Activated T-helper 17 cell treated with anti-CD3 and anti-CD28 coated beads, Interleukin-2, amount 50 U/mL, for 72 hours (primary cell): ENCODE measurements around the gene CELSR1. TPM values are rescaled to one million over a fixed set of nuclear protein-coding genes. Genes with fewer than 3 reads are reported as not detected.

ENCODE experiments used
- ATAC-seq: fragments of 150-1000 bp; cut with Tn5 transposase; replicated peaks from 2 replicates; pipeline ENCODE4 v1.10.0; 2021; ENCODE audit warnings: mild to moderate bottlenecking, moderate library complexity
- H3K27ac Mint-ChIP-seq: one replicate; pipeline ENCODE4 v1.8.0; 2022; ENCODE audit warnings: mixed read lengths
- H3K27me3 Mint-ChIP-seq: one replicate; pipeline ENCODE4 v1.8.0; 2022; ENCODE audit warnings: mixed read lengths
- H3K36me3 Mint-ChIP-seq: one replicate; pipeline ENCODE4 v1.8.0; 2022; ENCODE audit warnings: low read depth, mild to moderate bottlenecking, mixed read lengths
- H3K4me1 Mint-ChIP-seq: one replicate; pipeline ENCODE4 v1.8.0; 2022; ENCODE audit warnings: mixed read lengths
- H3K4me3 Mint-ChIP-seq: one replicate; pipeline ENCODE4 v1.8.0; 2022; ENCODE audit warnings: mild to moderate bottlenecking, mixed read lengths
- H3K9me3 Mint-ChIP-seq: one replicate; pipeline ENCODE4 v1.8.0; 2022; ENCODE audit warnings: mixed read lengths
- total RNA-seq, 2 donors: library from RNA; stranded (reverse); gene quantifications; one replicate each; pipeline ENCODE4 v1.2.3, GENCODE V29; 2022

The CELSR1 gene
- total RNA-seq, 2 donors from 2014 or later, result 0.32 to 0.48 TPM

DNA sequence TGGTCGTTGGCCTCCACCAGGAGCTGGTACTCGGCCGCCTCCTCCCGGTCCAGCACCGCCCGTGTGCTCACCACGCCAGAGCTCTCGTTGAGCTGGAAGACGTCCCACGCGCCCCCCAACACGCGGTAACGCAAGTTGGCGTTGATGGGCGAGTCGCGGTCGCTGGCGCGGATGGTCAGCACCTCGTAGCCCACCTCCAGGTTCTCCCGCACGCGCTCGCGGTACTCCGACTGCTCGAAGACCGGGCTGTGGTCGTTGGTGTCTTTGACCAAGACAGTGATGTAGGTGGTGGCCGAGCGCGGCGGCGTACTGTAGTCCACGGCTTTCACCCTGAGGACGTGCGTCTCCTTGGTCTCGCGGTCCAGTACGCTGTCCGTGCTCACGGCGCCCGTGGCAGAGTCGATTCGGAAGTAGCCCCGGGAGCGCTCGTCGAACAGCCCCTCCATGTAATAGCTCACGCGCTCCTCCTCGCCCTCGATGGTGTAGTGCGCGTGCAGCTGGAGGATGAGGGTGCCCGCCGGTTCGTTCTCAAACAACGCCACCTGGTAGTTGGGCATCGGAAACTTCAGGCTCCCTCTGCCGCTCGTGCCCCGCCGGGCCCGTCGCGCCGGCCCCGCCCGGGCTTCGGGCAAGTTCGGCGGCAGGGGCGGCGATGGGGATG is 1.4 kb downstream of the CELSR1 start:
- no peak for ATAC-seq
- Mint-ChIP-seq H3K36me3 (no peaks in the 10 kb centered on the region), H3K27ac (no peak overlapping the region), H3K4me3 (no peak overlapping the region), H3K4me1 (no peaks in the 10 kb centered on the region), H3K27me3 (peaks cover 18% of the 10 kb centered on the region), H3K9me3 (no peaks in the 10 kb centered on the region)

DNA sequence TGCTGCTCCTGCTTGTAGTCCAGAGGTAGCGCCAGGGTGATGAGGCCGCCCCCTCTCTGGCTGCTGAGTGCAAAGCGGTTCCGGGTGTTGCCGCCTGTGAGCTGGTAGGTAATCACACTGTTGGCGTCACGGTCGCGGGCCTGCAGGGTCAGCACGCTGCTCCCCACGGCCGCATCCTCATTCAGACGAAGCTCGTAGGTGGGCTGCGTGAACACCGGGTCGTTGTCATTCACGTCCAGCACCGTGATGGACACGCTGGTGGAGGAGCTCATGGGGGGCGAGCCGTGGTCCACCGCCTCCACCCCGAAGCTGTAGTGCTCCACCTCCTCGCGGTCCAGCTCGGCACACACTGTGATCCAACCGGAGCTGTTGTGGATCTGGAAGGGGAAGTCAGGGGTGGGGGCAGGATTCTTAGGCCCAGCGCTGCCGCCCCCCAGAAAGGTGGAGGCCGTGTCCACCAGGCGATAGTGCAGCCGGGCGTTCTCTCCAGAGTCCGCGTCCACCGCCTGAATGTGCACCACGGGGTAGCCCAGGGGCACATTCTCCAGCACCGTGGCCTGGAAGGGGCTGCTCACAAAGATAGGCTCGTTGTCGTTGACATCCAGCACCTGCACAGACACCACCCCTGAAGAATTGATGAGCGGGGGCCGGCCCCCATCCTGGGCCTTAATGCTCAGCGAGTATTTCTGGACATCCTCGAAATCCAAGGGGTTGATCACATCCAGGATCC is 2.4 kb downstream of the CELSR1 start:
- no peak for ATAC-seq
- H3K4me3 Mint-ChIP-seq, result no peak overlapping the region
- H3K27me3 Mint-ChIP-seq, result peaks cover 18% of the 10 kb centered on the region
- no peaks in the 10 kb centered on the region for H3K36me3 Mint-ChIP-seq
- no peaks in the 10 kb centered on the region for H3K9me3 Mint-ChIP-seq
- no peaks in the 10 kb centered on the region for H3K4me1 Mint-ChIP-seq
- H3K27ac Mint-ChIP-seq, result no peak overlapping the region

- Mint-ChIP-seq H3K4me3 (no peak overlapping the region), H3K27ac (no peak overlapping the region), H3K9me3 (no peaks in the 10 kb centered on the region), H3K36me3 (no peaks in the 10 kb centered on the region), H3K27me3 (peaks cover 14% of the 10 kb centered on the region), H3K4me1 (no peaks in the 10 kb centered on the region)
- ATAC-seq, result no peak
Measured at GRCh38 chr22:46534177-46534776, 3.1 kb downstream of the CELSR1 start.

DNA sequence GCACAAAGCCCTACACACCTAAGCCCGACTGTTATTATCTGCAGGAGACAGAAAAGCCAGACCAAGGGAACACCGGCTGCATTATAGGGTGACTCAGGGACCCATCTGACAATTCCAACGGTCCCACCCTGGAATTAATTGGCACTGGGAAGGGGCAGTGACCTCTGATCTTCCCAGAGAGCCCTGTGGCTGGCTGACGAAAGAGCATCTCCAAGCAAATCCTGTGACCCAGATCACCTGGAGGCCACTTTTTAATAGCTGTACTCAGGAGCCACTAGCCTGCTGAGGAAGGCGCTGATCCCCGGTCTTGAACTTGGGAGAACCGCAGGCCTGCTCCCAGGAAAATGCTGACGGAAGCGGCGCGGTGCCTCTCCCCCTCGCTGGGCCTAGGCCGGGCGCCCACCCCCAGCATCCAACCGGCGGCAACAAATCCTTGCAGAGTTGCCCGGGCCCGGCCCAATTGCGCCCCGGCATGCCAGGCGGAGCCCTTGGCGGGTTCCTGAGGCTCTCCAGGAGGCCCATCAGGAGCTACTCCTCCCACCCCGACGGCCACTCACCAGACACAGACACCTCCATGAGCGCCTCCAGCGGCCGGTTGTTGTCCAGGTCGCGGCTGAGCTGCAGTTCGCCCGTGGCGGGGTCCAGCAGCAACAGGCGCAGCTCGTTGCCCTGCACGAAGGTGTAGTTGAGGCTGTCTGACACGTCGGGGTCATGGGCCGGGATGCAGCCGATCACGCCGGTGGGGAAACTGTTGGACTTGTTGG is 4.2 kb downstream of the CELSR1 start:
- no peak for ATAC-seq
- peaks cover 5% of the 10 kb centered on the region for H3K27me3 Mint-ChIP-seq
- no peaks in the 10 kb centered on the region for H3K9me3 Mint-ChIP-seq
- no peak overlapping the region for H3K27ac Mint-ChIP-seq
- no peaks in the 10 kb centered on the region for H3K36me3 Mint-ChIP-seq
- H3K4me1 Mint-ChIP-seq, result peaks cover 2% of the 10 kb centered on the region
- H3K4me3 Mint-ChIP-seq, result no peak overlapping the region

GRCh38 chr22:46532416-46532815 is 5.0 kb downstream of the CELSR1 start:
- no peak for ATAC-seq
- Mint-ChIP-seq H3K4me1 (peaks cover 6% of the 10 kb centered on the region), H3K27me3 (peaks cover 5% of the 10 kb centered on the region), H3K9me3 (no peaks in the 10 kb centered on the region), H3K27ac (no peak overlapping the region), H3K36me3 (no peaks in the 10 kb centered on the region), H3K4me3 (no peak overlapping the region)

GRCh38 chr22:46531581-46532175 is 5.7 kb downstream of the CELSR1 start:
- Mint-ChIP-seq H3K4me3 (no peak overlapping the region), H3K4me1 (peaks cover 6% of the 10 kb centered on the region), H3K36me3 (no peaks in the 10 kb centered on the region), H3K9me3 (no peaks in the 10 kb centered on the region), H3K27me3 (peaks cover 10% of the 10 kb centered on the region), H3K27ac (no peak overlapping the region)
- no peak for ATAC-seq

DNA sequence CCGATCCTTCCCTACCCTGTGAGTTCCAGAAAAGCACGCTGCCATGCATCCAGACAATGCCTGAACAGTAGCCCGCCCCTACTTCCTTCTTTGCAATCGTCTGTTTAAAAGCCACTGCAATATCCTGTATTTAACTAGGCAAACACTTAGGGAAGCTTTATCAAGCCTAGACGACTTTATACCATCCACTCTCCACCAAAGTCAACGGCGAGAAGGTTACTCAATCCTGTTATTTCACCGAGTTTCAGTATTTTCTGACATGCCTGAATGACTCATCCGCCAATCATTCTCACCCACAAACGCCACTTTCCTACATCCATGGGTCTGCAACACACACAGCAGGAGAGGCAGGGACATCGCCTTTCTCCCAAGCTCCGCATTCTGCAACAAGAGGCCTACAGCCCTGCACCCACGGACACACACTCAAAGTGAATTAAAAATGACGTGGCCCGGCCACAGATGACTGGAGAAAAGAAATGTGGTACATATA is 9.3 kb downstream of the CELSR1 start:
- H3K9me3 Mint-ChIP-seq, result no peaks in the 10 kb centered on the region
- no peak overlapping the region for H3K4me3 Mint-ChIP-seq
- peaks cover 6% of the 10 kb centered on the region for H3K4me1 Mint-ChIP-seq
- H3K36me3 Mint-ChIP-seq, result no peaks in the 10 kb centered on the region
- peaks cover 12% of the 10 kb centered on the region for H3K27me3 Mint-ChIP-seq
- H3K27ac Mint-ChIP-seq, result no peak overlapping the region
- ATAC-seq, result peak; percentile 68

GRCh38 chr22:46526244-46526839 is 11.1 kb downstream of the CELSR1 start:
- Mint-ChIP-seq H3K9me3 (no peaks in the 10 kb centered on the region), H3K27ac (no peak overlapping the region), H3K27me3 (peaks cover 12% of the 10 kb centered on the region), H3K4me3 (no peak overlapping the region), H3K36me3 (no peaks in the 10 kb centered on the region), H3K4me1 (peaks cover 6% of the 10 kb centered on the region)
- no peak for ATAC-seq

DNA sequence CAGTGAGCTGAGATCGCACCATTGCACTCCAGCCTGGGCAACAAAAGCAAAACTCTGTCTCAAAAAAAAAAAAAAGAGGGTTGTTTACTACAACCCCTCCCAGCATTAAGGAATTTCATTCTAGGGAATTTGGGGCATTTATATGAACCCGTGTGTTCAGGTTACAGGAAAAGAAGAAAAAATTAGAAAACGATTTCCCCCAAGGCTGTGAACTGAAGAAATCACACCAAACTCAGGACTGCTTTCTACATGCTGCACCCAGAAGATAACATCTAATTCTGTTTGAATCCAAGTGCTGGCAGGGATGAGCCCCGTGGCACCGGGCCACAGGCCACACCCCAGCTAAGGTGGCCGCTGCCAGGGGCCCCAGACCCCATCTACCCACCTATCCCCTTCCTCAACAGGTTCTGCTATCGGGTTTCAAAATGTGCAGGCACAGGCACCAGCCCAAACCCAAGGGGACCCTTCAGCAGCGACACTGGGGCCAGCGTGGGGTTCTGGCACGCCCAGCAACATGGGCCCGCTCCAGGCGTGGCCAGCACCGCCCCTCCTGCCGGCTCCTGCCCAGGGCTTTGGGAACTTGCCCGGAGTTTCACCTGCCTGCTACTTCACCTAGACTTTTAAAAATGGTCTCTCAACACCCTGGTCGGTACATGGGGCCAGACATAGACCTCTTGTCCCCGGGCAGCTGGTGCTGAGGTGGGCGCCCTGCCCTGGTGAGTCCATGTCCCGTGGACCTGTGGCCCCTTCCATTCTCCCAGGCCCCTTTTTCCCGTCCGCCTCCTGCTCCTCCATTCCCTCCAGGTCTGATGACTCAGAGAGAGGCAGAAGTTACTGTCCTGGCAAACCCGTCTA is 11.8 kb downstream of the CELSR1 start:
- Mint-ChIP-seq H3K36me3 (no peaks in the 10 kb centered on the region), H3K4me1 (peaks cover 6% of the 10 kb centered on the region), H3K27ac (no peak overlapping the region), H3K9me3 (no peaks in the 10 kb centered on the region), H3K4me3 (no peak overlapping the region), H3K27me3 (peaks cover 12% of the 10 kb centered on the region)
- ATAC-seq, result no peak

DNA sequence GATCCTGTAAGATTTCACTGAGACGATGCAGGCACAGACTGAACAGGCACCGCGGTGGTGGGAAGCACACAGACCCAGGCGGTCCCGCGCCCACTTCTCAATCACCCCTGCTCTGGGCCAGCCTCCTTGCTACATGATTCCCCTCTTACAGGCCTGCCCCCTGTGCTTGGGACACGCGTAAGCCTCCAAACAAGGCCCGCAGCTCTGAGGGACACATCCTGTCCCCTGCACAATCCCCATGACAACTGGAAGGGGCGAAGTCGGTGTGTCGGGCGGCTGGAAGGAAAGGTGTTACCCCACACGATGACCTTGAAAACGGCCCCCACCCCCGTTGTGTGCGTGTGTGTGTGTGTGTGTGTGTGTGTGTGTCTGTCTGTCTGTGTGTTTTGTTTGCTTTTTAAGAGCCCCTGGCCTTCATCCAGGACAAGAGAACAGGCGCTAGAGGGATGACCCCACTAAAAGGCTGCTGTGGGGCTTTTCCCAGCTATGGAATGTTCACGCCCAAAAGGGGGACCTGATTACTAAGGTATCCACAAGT is 13.1 kb downstream of the CELSR1 start:
- peaks cover 6% of the 10 kb centered on the region for H3K4me1 Mint-ChIP-seq
- no peak for ATAC-seq
- H3K36me3 Mint-ChIP-seq, result no peaks in the 10 kb centered on the region
- no peak overlapping the region for H3K4me3 Mint-ChIP-seq
- H3K27me3 Mint-ChIP-seq, result peaks cover 12% of the 10 kb centered on the region
- no peaks in the 10 kb centered on the region for H3K9me3 Mint-ChIP-seq
- no peak overlapping the region for H3K27ac Mint-ChIP-seq

DNA sequence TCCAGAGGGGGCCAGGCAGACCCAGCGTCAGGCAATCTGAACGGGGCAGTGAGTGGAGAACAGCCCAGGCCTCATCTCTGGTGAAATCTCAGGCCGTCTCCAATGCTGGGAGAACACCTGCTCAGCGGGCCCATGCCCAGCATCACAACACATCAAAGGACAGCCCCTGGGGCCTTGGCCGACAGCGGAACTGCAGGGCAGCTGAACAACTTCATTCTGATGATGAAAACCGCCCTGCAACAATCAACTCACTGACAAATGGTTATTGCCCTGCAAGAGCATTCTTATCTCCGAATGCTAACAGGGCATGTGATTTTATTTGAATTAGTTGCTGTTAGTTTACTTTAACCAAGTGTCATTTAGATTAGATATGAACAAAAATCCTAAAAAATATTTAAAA is 14.6 kb downstream of the CELSR1 start:
- Mint-ChIP-seq H3K27me3 (peaks cover 8% of the 10 kb centered on the region), H3K36me3 (no peaks in the 10 kb centered on the region), H3K4me1 (no peaks in the 10 kb centered on the region), H3K4me3 (no peak overlapping the region), H3K9me3 (no peaks in the 10 kb centered on the region), H3K27ac (no peak overlapping the region)
- ATAC-seq, result no peak

- Mint-ChIP-seq H3K4me3 (no peak overlapping the region), H3K27me3 (peaks cover 5% of the 10 kb centered on the region), H3K36me3 (no peaks in the 10 kb centered on the region), H3K27ac (no peak overlapping the region), H3K4me1 (no peaks in the 10 kb centered on the region), H3K9me3 (no peaks in the 10 kb centered on the region)
- no peak for ATAC-seq
Measured at GRCh38 chr22:46521994-46522393, 15.4 kb downstream of the CELSR1 start.

DNA sequence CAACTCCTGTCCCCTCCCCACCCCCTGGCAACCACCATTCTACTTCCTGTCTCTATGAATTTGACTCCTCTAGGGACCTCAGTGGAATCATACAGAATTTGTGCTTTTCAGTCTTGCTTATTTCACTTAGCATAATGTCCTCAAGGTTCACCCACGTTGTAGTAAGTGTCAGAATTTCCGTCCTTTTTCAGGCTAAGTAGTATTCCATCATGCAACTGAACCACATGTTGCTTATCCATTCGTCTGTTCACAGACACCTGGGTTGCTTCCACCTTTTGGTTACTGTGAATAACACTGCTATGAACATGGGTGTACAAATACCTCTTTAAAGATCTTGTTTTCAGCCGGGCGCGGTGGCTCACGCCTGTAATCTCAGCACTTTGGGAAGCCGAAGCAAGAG is 16.5 kb downstream of the CELSR1 start:
- Mint-ChIP-seq H3K4me1 (no peaks in the 10 kb centered on the region), H3K27ac (no peak overlapping the region), H3K36me3 (no peaks in the 10 kb centered on the region), H3K4me3 (no peak overlapping the region), H3K9me3 (no peaks in the 10 kb centered on the region), H3K27me3 (no peaks in the 10 kb centered on the region)
- no peak for ATAC-seq
